SJSA1 (cell line): ENCODE data around the gene NOPCHAP1. TPM values are rescaled to one million over a fixed set of nuclear protein-coding genes. Genes with fewer than 3 reads are reported as not detected.
"Not testable (repeated sequence)": the region's sequence is repeated elsewhere in the genome, so short reads cannot be mapped to it uniquely, and the experiment has no call there.

Source experiments
- DNase-seq, 2 experiments: peaks; one replicate each; pipeline ENCODE4 v3.0.0-alpha.2; 2015 to 2020; ENCODE audit warnings: low spot score in 2 of 2, low read depth in 1 of 2
- H3K27ac ChIP-seq: fragments of 250-450 bp; sonication (Bioruptor Pico); 2 replicates; pipeline ENCODE4 v1.5.1; 2020; ENCODE audit warnings: mild to moderate bottlenecking, moderate library complexity
- H3K27me3 ChIP-seq: fragments of 250-450 bp; sonication (Bioruptor Pico); replicated peaks from 2 replicates; pipeline ENCODE4 v1.5.1; 2020; ENCODE audit warnings: mild to moderate bottlenecking, moderate library complexity
- H3K36me3 ChIP-seq: fragments of 250-450 bp; sonication (Bioruptor Pico); 2 replicates; pipeline ENCODE4 v1.5.1; 2020; ENCODE audit warnings: mild to moderate bottlenecking
- H3K4me1 ChIP-seq: fragments of 250-450 bp; sonication (Bioruptor Pico); replicated peaks from 2 replicates; pipeline ENCODE4 v1.6.1; 2021; ENCODE audit warnings: mild to moderate bottlenecking
- H3K4me3 ChIP-seq: fragments of 250-450 bp; sonication (Bioruptor Pico); 2 replicates; pipeline ENCODE4 v1.5.1; 2020; ENCODE audit warnings: mild to moderate bottlenecking
- H3K9me3 ChIP-seq: fragments of 250-450 bp; sonication (Bioruptor Pico); replicated peaks from 2 replicates; pipeline ENCODE4 v1.5.1; 2020; ENCODE audit warnings: mild to moderate bottlenecking
- total RNA-seq: library from RNA; depleted of rRNA; stranded (reverse); fragments of >200 nt; shearing (Covaris generic); gene quantifications from 2 replicates; pipeline ENCODE4 v1.2.3, GENCODE V29; 2014

Gene NOPCHAP1
- total RNA-seq, 1 experiment from 2014 or later, result 5.0 TPM

DNA sequence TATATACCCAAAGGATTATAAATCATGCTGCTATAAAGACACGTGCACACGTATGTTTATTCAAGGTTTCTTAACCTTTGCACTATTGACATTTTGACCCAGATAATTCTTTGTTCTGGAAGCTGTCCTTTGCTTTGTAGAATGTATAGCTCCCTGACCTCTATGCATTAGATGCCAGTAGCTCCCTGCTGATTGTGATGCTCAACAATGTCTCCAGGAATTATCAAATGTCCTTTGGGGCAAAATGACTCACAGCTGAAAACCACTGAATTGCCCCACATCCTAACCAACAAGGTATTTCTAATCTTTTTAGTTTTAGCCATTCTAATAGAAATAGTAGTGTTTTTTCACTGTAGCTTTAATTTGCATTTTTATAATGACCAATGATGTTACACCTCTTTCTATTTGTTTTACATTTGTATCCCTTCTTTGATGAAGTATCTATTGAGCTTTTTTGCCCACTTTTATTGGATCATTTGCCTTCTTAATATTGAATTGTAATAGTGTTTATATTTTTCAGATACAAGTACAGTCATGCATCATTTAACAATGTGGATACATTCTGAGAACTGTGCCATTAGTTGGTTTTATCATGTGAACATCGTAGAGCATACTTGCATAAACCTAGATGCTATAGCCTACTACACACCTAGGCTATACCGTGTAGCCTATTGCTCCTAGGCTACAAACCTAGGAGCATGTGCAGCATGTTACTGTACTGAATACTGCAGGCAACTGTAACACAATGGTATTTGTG lies 10.4 kb upstream of the NOPCHAP1 start:
- no peak for DNase-seq
- no peak overlapping the region for H3K27ac ChIP-seq
- no peaks in the 10 kb centered on the region for H3K9me3 ChIP-seq
- no peaks in the 10 kb centered on the region for H3K36me3 ChIP-seq
- no peaks in the 10 kb centered on the region; the same call in 1 of the 2 replicates for H3K27me3 ChIP-seq
- no peak overlapping the region for H3K4me3 ChIP-seq
- no peaks in the 10 kb centered on the region for H3K4me1 ChIP-seq

DNA sequence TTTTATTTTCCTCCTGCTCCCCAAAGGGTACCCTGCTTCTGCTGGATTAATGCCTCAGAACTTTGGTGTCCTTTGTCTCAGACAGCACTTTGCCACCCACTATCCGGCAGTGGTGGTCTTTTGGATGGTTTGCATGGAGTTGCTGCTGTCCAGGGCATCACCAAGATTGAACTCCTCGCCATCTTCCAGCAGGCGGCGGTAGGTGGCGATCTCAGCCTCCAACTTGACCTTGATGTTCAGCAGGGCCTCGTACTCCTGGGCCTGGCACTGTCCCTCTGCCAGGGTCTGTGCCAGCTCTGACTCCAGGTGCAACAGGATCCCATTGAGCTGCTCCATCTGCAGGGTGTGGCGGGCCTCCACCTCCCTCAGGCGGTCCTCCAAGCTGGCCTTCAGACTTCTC lies 9.4 kb upstream of the NOPCHAP1 start:
- no peak for DNase-seq

DNA sequence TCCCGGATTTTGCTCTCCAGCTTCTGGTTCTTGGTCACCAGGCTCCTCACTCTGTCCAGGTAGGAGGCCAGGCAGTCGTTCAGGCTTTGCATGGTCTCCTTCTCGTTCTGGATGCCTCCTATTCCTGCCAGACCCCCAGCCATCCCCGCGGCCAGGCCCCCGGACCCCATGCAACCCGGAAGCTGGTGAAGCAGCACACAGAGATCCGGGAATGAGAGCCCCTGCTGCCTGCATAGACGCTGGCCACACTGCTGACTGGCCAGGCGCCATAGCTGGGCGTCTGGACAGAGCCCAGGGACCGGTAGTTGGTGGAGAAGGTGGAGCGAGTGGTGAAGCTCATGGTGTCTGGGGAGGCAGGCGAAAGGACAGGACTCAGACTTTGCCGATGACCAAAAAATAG lies 8.4 kb upstream of the NOPCHAP1 start:
- not testable (repeated sequence) for H3K27me3 ChIP-seq, H3K9me3 ChIP-seq, H3K36me3 ChIP-seq, H3K4me3 ChIP-seq, DNase-seq, H3K27ac ChIP-seq, H3K4me1 ChIP-seq

More for the DNA sequence above, 9.4 kb upstream of the NOPCHAP1 start:
- no peak overlapping the region for H3K4me3 ChIP-seq
- H3K4me1 ChIP-seq, result no peaks in the 10 kb centered on the region
- no peaks in the 10 kb centered on the region for H3K9me3 ChIP-seq
- no peak overlapping the region for H3K27ac ChIP-seq
- H3K27me3 ChIP-seq, result no peaks in the 10 kb centered on the region; the same call in 1 of the 2 replicates
- no peaks in the 10 kb centered on the region for H3K36me3 ChIP-seq

DNA sequence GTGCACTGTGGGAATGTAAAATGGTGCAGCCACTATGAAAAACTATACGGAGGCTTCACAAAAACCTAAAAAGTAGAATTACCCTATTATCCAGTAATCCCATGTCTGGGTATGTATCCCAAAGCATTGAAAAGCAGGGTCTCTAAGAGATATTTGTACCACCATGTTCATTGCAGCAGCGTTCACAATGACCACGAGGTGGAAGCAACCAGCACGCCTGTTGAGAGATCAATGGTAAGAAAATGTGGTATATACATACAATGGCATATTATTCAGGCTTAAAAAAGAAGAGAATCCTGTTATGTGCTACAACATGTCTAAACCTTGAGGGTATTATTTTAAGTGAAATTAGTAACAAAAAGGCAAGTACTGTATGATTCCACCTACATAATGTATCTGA lies 910 bp upstream of the NOPCHAP1 start:
- Histone ChIP-seq H3K9me3 (no peaks in the 10 kb centered on the region), H3K27me3 (no peaks in the 10 kb centered on the region), H3K4me1 (peaks cover 14% of the 10 kb centered on the region), H3K27ac (no peak overlapping the region), H3K36me3 (peaks cover 22% of the 10 kb centered on the region), H3K4me3 (no peak overlapping the region)
- DNase-seq, result no peak

DNA sequence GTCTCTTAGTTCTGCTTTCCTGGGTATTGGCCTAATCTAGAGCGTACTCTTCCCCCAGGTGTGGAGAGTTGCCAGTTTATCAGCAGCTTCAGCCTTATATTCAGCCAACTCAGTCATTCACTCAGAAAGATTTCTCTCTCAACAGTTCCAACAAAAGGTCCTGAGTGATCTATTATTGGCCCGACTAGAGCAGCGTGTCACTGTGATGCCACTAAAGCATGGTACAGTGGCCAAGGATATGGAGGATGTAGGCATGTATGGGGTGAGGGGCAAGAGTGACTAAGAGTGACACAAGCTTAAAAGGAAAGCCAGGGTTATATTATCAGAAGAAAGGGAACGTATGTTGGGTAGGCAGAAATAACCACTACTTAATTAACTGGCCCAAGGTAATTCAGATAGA lies 4.8 kb downstream of the NOPCHAP1 start:
- no peak overlapping the region for H3K4me3 ChIP-seq
- peaks cover 59% of the 10 kb centered on the region for H3K36me3 ChIP-seq
- H3K27ac ChIP-seq, result no peak overlapping the region
- H3K27me3 ChIP-seq, result no peaks in the 10 kb centered on the region
- no peak for DNase-seq
- H3K4me1 ChIP-seq, result peaks cover 9% of the 10 kb centered on the region
- no peaks in the 10 kb centered on the region for H3K9me3 ChIP-seq

GRCh38 chr12:104991565-104992128 lies 5.5 kb downstream of the NOPCHAP1 start:
- Histone ChIP-seq H3K36me3 (peaks cover 61% of the 10 kb centered on the region), H3K27me3 (no peaks in the 10 kb centered on the region), H3K4me3 (no peak overlapping the region), H3K4me1 (peaks cover 9% of the 10 kb centered on the region), H3K9me3 (no peaks in the 10 kb centered on the region), H3K27ac (no peak overlapping the region)
- no peak for DNase-seq

GRCh38 chr12:104994336-104994735 lies 8.2 kb downstream of the NOPCHAP1 start:
- Histone ChIP-seq H3K36me3 (peaks cover 74% of the 10 kb centered on the region), H3K9me3 (no peaks in the 10 kb centered on the region), H3K27ac (no peak overlapping the region), H3K4me1 (no peaks in the 10 kb centered on the region), H3K4me3 (no peak overlapping the region), H3K27me3 (no peaks in the 10 kb centered on the region)
- DNase-seq, result no peak

DNA sequence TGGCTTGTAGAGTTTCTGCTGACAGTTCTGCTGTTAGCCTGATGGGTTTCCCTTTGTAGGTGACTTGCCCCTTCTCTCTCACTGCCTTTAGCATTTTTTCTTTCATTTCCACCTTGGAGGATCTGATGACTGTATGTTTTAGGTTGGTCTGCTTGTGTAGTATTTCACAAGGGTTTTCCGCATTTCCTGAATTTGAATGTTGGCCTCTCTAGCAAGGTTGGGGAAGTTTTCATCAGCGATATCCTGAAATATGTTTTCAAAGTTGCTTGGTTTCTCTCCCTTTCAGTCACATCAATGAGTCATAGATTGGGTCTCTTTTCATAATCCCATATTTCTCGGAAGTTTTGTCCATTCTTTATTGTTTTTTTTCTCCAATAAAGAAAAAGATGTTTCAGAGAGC lies 11.4 kb downstream of the NOPCHAP1 start:
- H3K36me3 ChIP-seq, result peaks cover 67% of the 10 kb centered on the region

GRCh38 chr12:104998423-104999346 lies 12.6 kb downstream of the NOPCHAP1 start:
- Histone ChIP-seq H3K4me1 (no peaks in the 10 kb centered on the region), H3K36me3 (peaks cover 78% of the 10 kb centered on the region), H3K27ac (no peak overlapping the region), H3K9me3 (no peaks in the 10 kb centered on the region), H3K27me3 (no peaks in the 10 kb centered on the region), H3K4me3 (no peak overlapping the region)
- DNase-seq, result no peak

More for the DNA sequence above, 11.4 kb downstream of the NOPCHAP1 start:
- no peak overlapping the region for H3K27ac ChIP-seq
- no peak for DNase-seq
- H3K9me3 ChIP-seq, result no peaks in the 10 kb centered on the region
- no peaks in the 10 kb centered on the region for H3K4me1 ChIP-seq
- no peak overlapping the region for H3K4me3 ChIP-seq
- no peaks in the 10 kb centered on the region for H3K27me3 ChIP-seq

- DNase-seq, result no peak
- Histone ChIP-seq H3K27ac (no peak overlapping the region), H3K4me1 (no peaks in the 10 kb centered on the region), H3K4me3 (no peak overlapping the region), H3K36me3 (peaks cover 74% of the 10 kb centered on the region), H3K27me3 (no peaks in the 10 kb centered on the region), H3K9me3 (no peaks in the 10 kb centered on the region)
Observed at GRCh38 chr12:104999347-104999685, 13.2 kb downstream of the NOPCHAP1 start.

- Histone ChIP-seq H3K27ac (no peak overlapping the region), H3K36me3 (peaks cover 62% of the 10 kb centered on the region), H3K4me3 (no peak overlapping the region), H3K4me1 (no peaks in the 10 kb centered on the region), H3K27me3 (no peaks in the 10 kb centered on the region), H3K9me3 (no peaks in the 10 kb centered on the region)
- no peak for DNase-seq
Observed at GRCh38 chr12:105001476-105001875, 15.4 kb downstream of the NOPCHAP1 start.

DNA sequence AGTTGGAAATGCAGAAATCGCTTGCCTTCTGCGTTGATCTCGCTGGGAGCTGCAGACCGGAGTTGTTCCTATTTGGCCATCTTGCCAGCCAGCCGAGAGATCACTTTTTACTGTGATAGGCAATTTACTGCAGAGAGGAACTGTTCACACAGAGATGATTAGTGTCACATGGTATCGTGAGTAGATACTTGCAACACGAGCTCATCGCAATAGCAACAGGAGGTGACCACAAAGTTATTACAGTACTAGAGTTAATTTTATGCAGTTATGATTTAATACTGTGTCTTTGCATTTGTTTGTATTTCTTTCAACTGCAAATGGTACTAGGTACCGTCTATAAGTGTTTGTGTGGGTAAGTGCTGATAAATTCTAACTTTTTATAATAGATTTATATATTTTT lies 27.8 kb downstream of the NOPCHAP1 start:
- no peaks in the 10 kb centered on the region for H3K4me1 ChIP-seq
- H3K27ac ChIP-seq, result no peak overlapping the region
- DNase-seq, result no peak
- H3K36me3 ChIP-seq, result peaks cover 25% of the 10 kb centered on the region
- H3K9me3 ChIP-seq, result no peaks in the 10 kb centered on the region
- no peaks in the 10 kb centered on the region for H3K27me3 ChIP-seq
- H3K4me3 ChIP-seq, result no peak overlapping the region

DNA sequence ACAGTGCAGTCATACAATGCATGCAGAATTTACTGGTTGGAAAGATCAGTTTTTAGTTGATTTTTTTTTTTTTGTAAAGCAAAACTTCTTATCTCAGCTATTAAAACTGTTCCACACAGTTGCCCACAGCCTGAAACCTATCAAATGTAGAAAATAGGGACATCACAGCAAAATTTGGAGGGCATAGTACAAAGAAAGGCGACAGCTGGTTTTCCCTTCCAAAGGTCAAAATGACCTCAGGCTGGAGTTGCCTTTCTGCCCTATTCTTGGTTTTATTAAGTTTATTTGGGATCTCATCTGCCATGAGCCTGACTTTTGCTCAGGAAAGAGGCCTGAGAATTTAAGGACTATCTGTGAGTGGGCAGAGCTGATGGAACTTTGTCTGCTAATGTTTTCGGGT lies 28.5 kb downstream of the NOPCHAP1 start:
- no peak overlapping the region for H3K27ac ChIP-seq
- no peaks in the 10 kb centered on the region for H3K9me3 ChIP-seq
- DNase-seq, result no peak
- H3K4me3 ChIP-seq, result no peak overlapping the region
- no peaks in the 10 kb centered on the region for H3K4me1 ChIP-seq
- no peaks in the 10 kb centered on the region for H3K27me3 ChIP-seq
- H3K36me3 ChIP-seq, result peaks cover 25% of the 10 kb centered on the region

GRCh38 chr12:105015543-105015942 lies 29.4 kb downstream of the NOPCHAP1 start:
- H3K36me3 ChIP-seq, result peaks cover 25% of the 10 kb centered on the region
- no peaks in the 10 kb centered on the region for H3K9me3 ChIP-seq
- H3K27ac ChIP-seq, result no peak overlapping the region
- H3K4me3 ChIP-seq, result no peak overlapping the region
- H3K27me3 ChIP-seq, result no peaks in the 10 kb centered on the region
- no peak for DNase-seq
- H3K4me1 ChIP-seq, result no peaks in the 10 kb centered on the region
